K562 (cell line): Measurements from ENCODE around the gene PRDX6. TPM values are rescaled to one million over a fixed set of nuclear protein-coding genes. Genes with fewer than 3 reads are reported as not detected.

Experiments used
- ARID3B ChIP-seq: fragments of 250-450 bp; sonication (Bioruptor Pico); IDR thresholded peaks from 2 replicates; pipeline ENCODE4 v1.4.0; 2020; ENCODE audit warnings: borderline replicate concordance
- C11orf30 ChIP-seq: fragments of 450-650 bp; IDR thresholded peaks from 2 replicates; pipeline ENCODE4 v1.6.1; 2016; ENCODE audit warnings: low read depth, mild to moderate bottlenecking
- CUX1 ChIP-seq: fragments of 200-800 bp; sonication (Bioruptor generic); IDR thresholded peaks from 2 replicates; pipeline ENCODE4 v1.6.1; 2016; ENCODE audit warnings: missing genetic modification characterization, missing compliant biosample characterization
- ID3 ChIP-seq, 2 experiments: fragments of 250-450 bp in 1 of 2; fragments of 450-650 bp in 1 of 2; sonication (Bioruptor Pico) in 1 of 2; IDR thresholded peaks; 2 replicates each; pipeline versions ENCODE4 v1.6.1 to v1.8.0; 2016 to 2021; ENCODE audit warnings: mild to moderate bottlenecking in 2 of 2, moderate library complexity in 2 of 2, missing compliant biosample characterization in 1 of 2, missing genetic modification characterization in 1 of 2
- SMAD4 ChIP-seq: fragments of 250-450 bp; sonication (Bioruptor Pico); conservative IDR thresholded peaks from 2 replicates; pipeline ENCODE4 v1.8.0; 2021; ENCODE audit warnings: inconsistent platforms, mild to moderate bottlenecking, moderate library complexity
- TBL1XR1 ChIP-seq, 2 experiments: IDR thresholded peaks; 2 replicates each; pipeline ENCODE4 v1.6.1; 2012; ENCODE audit warnings: improper control_type of control experiment in 2 of 2, low read length in 2 of 2, mild to moderate bottlenecking in 1 of 2
- ZBTB1 ChIP-seq: sonication (generic); formaldehyde crosslinking; IDR thresholded peaks from 2 replicates; pipeline ENCODE4 v1.8.1; 2023; ENCODE audit warnings: missing genetic modification reagents, low read depth, mild to moderate bottlenecking, borderline replicate concordance
- ZBTB33 ChIP-seq: sonication (generic); formaldehyde crosslinking; IDR thresholded peaks from 2 replicates; pipeline ENCODE4 v1.8.1; 2023; ENCODE audit warnings: mild to moderate bottlenecking, missing genetic modification reagents
- ZNF668 ChIP-seq: fragments of 250-450 bp; sonication (Bioruptor Pico); IDR thresholded peaks from 2 replicates; pipeline ENCODE4 v1.8.0; 2022; ENCODE audit warnings: mild to moderate bottlenecking, inconsistent platforms
- polyA plus RNA-seq, 8 experiments: library from polyadenylated mRNA; depleted of rRNA in 4 of 8; stranded (reverse) in 5 of 8; unstranded in 3 of 8; fragments of >200 nt; fragmentation: Nextera tagmentation in 2 of 8; fragmentation: Illumina TruSeq in 1 of 8; extraction: Ambion mirVana in 2 of 8; extraction: Trizol in 1 of 8; gene quantifications; 2 replicates each; pipeline versions ENCODE4 v1.2.1 to v1.2.3, GENCODE V29; 2011 to 2014; ENCODE audit warnings: inconsistent platforms in 1 of 8, missing spikeins in 1 of 8
- total RNA-seq, 7 experiments: library from RNA; depleted of rRNA in 6 of 7; stranded (reverse); fragments of >200 nt in 6 of 7; fragmentation: Illumina TruSeq in 2 of 7; extraction: Trizol in 2 of 7; gene quantifications; 2 replicates each; pipeline versions ENCODE4 v1.2.1 to v1.2.3, GENCODE V29; 2011 to 2021; ENCODE audit warnings: low replicate concordance in 1 of 7
- TF ChIP-seq, protein P1 (sequence below): sonication (generic); formaldehyde crosslinking; IDR thresholded peaks from 2 replicates; pipeline ENCODE4 v1.8.0; 2022; ENCODE audit warnings: mild to moderate bottlenecking, missing genetic modification reagents
- TF ChIP-seq, protein P2 (sequence below): fragments of 250-450 bp; sonication (Bioruptor Pico); IDR thresholded peaks from 2 replicates; pipeline ENCODE4 v1.8.0; 2021; ENCODE audit warnings: moderate library complexity, mild to moderate bottlenecking, inconsistent platforms
- TF ChIP-seq, protein P3 (sequence below): fragments of 250-450 bp; sonication (Bioruptor Pico); IDR thresholded peaks from 2 replicates; pipeline ENCODE4 v1.8.0; 2022; ENCODE audit warnings: moderate library complexity, mild to moderate bottlenecking, inconsistent platforms

Gene PRDX6
- total and polyA plus RNA-seq, 9 of the 15 experiments (the other 6 are each of a cell fraction or from before 2014, with no cell fraction given): 277 to 1,082 (median 610) TPM

- TF ChIP-seq, protein P1, sequence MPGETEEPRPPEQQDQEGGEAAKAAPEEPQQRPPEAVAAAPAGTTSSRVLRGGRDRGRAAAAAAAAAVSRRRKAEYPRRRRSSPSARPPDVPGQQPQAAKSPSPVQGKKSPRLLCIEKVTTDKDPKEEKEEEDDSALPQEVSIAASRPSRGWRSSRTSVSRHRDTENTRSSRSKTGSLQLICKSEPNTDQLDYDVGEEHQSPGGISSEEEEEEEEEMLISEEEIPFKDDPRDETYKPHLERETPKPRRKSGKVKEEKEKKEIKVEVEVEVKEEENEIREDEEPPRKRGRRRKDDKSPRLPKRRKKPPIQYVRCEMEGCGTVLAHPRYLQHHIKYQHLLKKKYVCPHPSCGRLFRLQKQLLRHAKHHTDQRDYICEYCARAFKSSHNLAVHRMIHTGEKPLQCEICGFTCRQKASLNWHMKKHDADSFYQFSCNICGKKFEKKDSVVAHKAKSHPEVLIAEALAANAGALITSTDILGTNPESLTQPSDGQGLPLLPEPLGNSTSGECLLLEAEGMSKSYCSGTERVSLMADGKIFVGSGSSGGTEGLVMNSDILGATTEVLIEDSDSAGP: peak; percentile 74
- TF ChIP-seq TBL1XR1 (IDR thresholded peaks at IDR 0.05; ENCODE audit: low read length in 2 of 2) (0 out of 4 replicates have a peak, but pooled peaks of 1 of the 2 experiments have one; percentile 6), ZBTB1 (CRISPR knock-in tag) (peak; percentile 42; the same call in 1 of the 2 replicates), ZNF668 (CRISPR knock-in tag) (no peak), ZBTB33 (CRISPR knock-in tag) (no peak), ID3 (CRISPR knock-in tag; IDR thresholded peaks at IDR 0.05) (no peak), ID3 (tag; IDR thresholded peaks at IDR 0.05) (no peak), ARID3B (CRISPR knock-in tag) (no peak), CUX1 (CRISPR knock-in tag) (no peak), SMAD4 (0 out of 2 replicates have a peak, but pooled peaks have one; percentile 26), C11orf30 (no peak)
- TF ChIP-seq, protein P2, sequence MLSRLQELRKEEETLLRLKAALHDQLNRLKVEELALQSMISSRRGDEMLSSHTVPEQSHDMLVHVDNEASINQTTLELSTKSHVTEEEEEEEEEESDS: no peak
- TF ChIP-seq, protein P3, sequence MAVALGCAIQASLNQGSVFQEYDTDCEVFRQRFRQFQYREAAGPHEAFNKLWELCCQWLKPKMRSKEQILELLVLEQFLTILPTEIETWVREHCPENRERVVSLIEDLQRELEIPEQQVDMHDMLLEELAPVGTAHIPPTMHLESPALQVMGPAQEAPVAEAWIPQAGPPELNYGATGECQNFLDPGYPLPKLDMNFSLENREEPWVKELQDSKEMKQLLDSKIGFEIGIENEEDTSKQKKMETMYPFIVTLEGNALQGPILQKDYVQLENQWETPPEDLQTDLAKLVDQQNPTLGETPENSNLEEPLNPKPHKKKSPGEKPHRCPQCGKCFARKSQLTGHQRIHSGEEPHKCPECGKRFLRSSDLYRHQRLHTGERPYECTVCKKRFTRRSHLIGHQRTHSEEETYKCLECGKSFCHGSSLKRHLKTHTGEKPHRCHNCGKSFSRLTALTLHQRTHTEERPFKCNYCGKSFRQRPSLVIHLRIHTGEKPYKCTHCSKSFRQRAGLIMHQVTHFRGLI (CRISPR knock-in tag): no peak
These were observed at the start of gene PRDX6 (continued) for GRCh38 chr1:173477286-173478093.
